ENCODE data around the gene LIN9.

LIN9 gene

GRCh38 chr1:226293553-226293920 lies 15.4 kb downstream of the LIN9 start:
- H3K4me3 ChIP-seq (ENCODE audit: low read length): no peak overlapping the region
- H3K36me3 ChIP-seq (ENCODE audit: control insufficient read depth, low read length): peaks cover 57% of the 10 kb centered on the region
- H3F3A ChIP-seq (ENCODE audit: control insufficient read depth, insufficient read depth): no peaks in the 10 kb centered on the region; the same call in 1 of the 2 replicates
- H4K20me1 ChIP-seq (ENCODE audit: control insufficient read depth, insufficient read depth, low read depth, low read length): no peaks in the 10 kb centered on the region
- H3K4me2 ChIP-seq (ENCODE audit: low read length): no peak overlapping the region
- TF ChIP-seq CTCF (IDR thresholded peaks at IDR 0.05; ENCODE audit: low read depth, low read length, poor library complexity, severe bottlenecking): no peak
- TF ChIP-seq EZH2phosphoT487 (IDR thresholded peaks at IDR 0.05; ENCODE audit: borderline replicate concordance, low read length): no peak
- no peaks in the 10 kb centered on the region for H3K27me3 ChIP-seq (ENCODE audit: control insufficient read depth, low read length)
- no peak overlapping the region for H3K27ac ChIP-seq (ENCODE audit: low read depth, low read length)
- no peaks in the 10 kb centered on the region for H3K79me2 ChIP-seq (ENCODE audit: control insufficient read depth, low read length)
- H3K9me3 ChIP-seq (ENCODE audit: control insufficient read depth, insufficient read depth, low read length): no peaks in the 10 kb centered on the region
- no peaks in the 10 kb centered on the region for H3K9me2 ChIP-seq (replicated peaks; ENCODE audit: control insufficient read depth, low read length)
- no peaks in the 10 kb centered on the region for H3K4me1 ChIP-seq (ENCODE audit: control insufficient read depth, low read length)

GRCh38 chr1:226292874-226293552 lies 16.0 kb downstream of the LIN9 start:
- Histone ChIP-seq H3K27ac (ENCODE audit: low read depth, low read length) (no peak overlapping the region), H3K36me3 (ENCODE audit: control insufficient read depth, low read length) (peaks cover 55% of the 10 kb centered on the region)

GRCh38 chr1:226287587-226287986 lies 21.4 kb downstream of the LIN9 start:
- H3K4me2 ChIP-seq (ENCODE audit: low read length): no peak overlapping the region
- no peak overlapping the region for H3K4me3 ChIP-seq (ENCODE audit: low read length)
- H3K27me3 ChIP-seq (ENCODE audit: control insufficient read depth, low read length): no peaks in the 10 kb centered on the region
- no peaks in the 10 kb centered on the region for H3K9me3 ChIP-seq (ENCODE audit: control insufficient read depth, insufficient read depth, low read length)
- no peaks in the 10 kb centered on the region for H4K20me1 ChIP-seq (ENCODE audit: control insufficient read depth, insufficient read depth, low read depth, low read length)
- peaks cover 47% of the 10 kb centered on the region for H3K36me3 ChIP-seq (ENCODE audit: control insufficient read depth, low read length)
- H3K27ac ChIP-seq (ENCODE audit: low read depth, low read length): no peak overlapping the region
- H3K9me2 ChIP-seq (replicated peaks; ENCODE audit: control insufficient read depth, low read length): no peaks in the 10 kb centered on the region
- TF ChIP-seq EZH2phosphoT487 (IDR thresholded peaks at IDR 0.05; ENCODE audit: borderline replicate concordance, low read length): no peak
- TF ChIP-seq CTCF (IDR thresholded peaks at IDR 0.05; ENCODE audit: low read depth, low read length, poor library complexity, severe bottlenecking): no peak
- no peaks in the 10 kb centered on the region for H3K79me2 ChIP-seq (ENCODE audit: control insufficient read depth, low read length)
- no peaks in the 10 kb centered on the region for H3K4me1 ChIP-seq (ENCODE audit: control insufficient read depth, low read length)
- peaks cover 2% of the 10 kb centered on the region; the same call in 1 of the 2 replicates for H3F3A ChIP-seq (ENCODE audit: control insufficient read depth, insufficient read depth)

More at GRCh38 chr1:226292874-226293552, 16.0 kb downstream of the LIN9 start:
- no peak overlapping the region for H3K4me2 ChIP-seq (ENCODE audit: low read length)
- no peaks in the 10 kb centered on the region for H3K27me3 ChIP-seq (ENCODE audit: control insufficient read depth, low read length)
- no peaks in the 10 kb centered on the region for H4K20me1 ChIP-seq (ENCODE audit: control insufficient read depth, insufficient read depth, low read depth, low read length)
- H3K9me3 ChIP-seq (ENCODE audit: control insufficient read depth, insufficient read depth, low read length): no peaks in the 10 kb centered on the region
- H3K79me2 ChIP-seq (ENCODE audit: control insufficient read depth, low read length): no peaks in the 10 kb centered on the region
- no peak overlapping the region for H3K4me3 ChIP-seq (ENCODE audit: low read length)
- no peaks in the 10 kb centered on the region for H3K9me2 ChIP-seq (replicated peaks; ENCODE audit: control insufficient read depth, low read length)
- no peaks in the 10 kb centered on the region; the same call in 1 of the 2 replicates for H3F3A ChIP-seq (ENCODE audit: control insufficient read depth, insufficient read depth)
- TF ChIP-seq CTCF (IDR thresholded peaks at IDR 0.05; ENCODE audit: low read depth, low read length, poor library complexity, severe bottlenecking) (no peak), EZH2phosphoT487 (IDR thresholded peaks at IDR 0.05; ENCODE audit: borderline replicate concordance, low read length) (no peak)
- H3K4me1 ChIP-seq (ENCODE audit: control insufficient read depth, low read length): no peaks in the 10 kb centered on the region
